HepG2 (cell line): Measurements from ENCODE around the gene IL6R. TPM values are rescaled to one million over a fixed set of nuclear protein-coding genes. Genes with fewer than 3 reads are reported as not detected.
A peak's percentile ranks its signal among the peaks of the same experiment; 100 is the strongest.

Source experiments
- EZH2 ChIP-seq: conservative IDR thresholded peaks from 2 replicates; pipeline ENCODE4 v1.6.1; 2012; ENCODE audit warnings: mild to moderate bottlenecking, low read depth, low read length, moderate library complexity
- FOXP1 ChIP-seq, 2 experiments: fragments of 450-650 bp in 1 of 2; IDR thresholded peaks; 2 replicates each; pipeline ENCODE4 v1.6.1; 2017 to 2018; ENCODE audit warnings: antibody characterized with exemption in 1 of 2
- GATA4 ChIP-seq: sonication (generic); IDR thresholded peaks from 2 replicates; pipeline ENCODE4 v1.6.1; 2016; ENCODE audit warnings: antibody characterized with exemption, low read depth, borderline replicate concordance
- GATAD1 ChIP-seq: IDR thresholded peaks from 2 replicates; pipeline ENCODE4 v1.6.1; 2016; ENCODE audit warnings: missing genetic modification reagents, missing compliant biosample characterization
- GPN1 ChIP-seq: sonication (generic); formaldehyde crosslinking; IDR thresholded peaks from 2 replicates; pipeline ENCODE4 v1.5.1; 2020; ENCODE audit warnings: missing genetic modification reagents, borderline replicate concordance
- HCFC1 ChIP-seq: fragments of 150-350 bp; IDR thresholded peaks from 2 replicates; pipeline ENCODE4 v1.6.1; 2014; ENCODE audit warnings: low read depth, low read length
- HOXA3 ChIP-seq: sonication (generic); formaldehyde crosslinking; IDR thresholded peaks from 2 replicates; pipeline ENCODE4 v1.5.0; 2020; ENCODE audit warnings: missing genetic modification reagents
- IRF2 ChIP-seq: IDR thresholded peaks from 2 replicates; pipeline ENCODE4 v1.6.1; 2018; ENCODE audit warnings: missing genetic modification reagents, missing compliant biosample characterization
- JUNB ChIP-seq: sonication (generic); formaldehyde crosslinking; IDR thresholded peaks from 2 replicates; pipeline ENCODE4 v1.8.0; 2022; ENCODE audit warnings: missing genetic modification reagents, mild to moderate bottlenecking, borderline replicate concordance
- KAT7 ChIP-seq: IDR thresholded peaks from 2 replicates; pipeline ENCODE4 v1.6.1; 2018; ENCODE audit warnings: borderline replicate concordance, missing compliant biosample characterization
- KDM5A ChIP-seq: fragments of 200-600 bp; sonication (generic); IDR thresholded peaks from 2 replicates; pipeline ENCODE4 v1.7.0; 2018; ENCODE audit warnings: antibody characterized with exemption, mild to moderate bottlenecking, low read length, borderline replicate concordance
- MED1 ChIP-seq: sonication (generic); formaldehyde crosslinking; IDR thresholded peaks from 2 replicates; pipeline ENCODE4 v1.4.0; 2020; ENCODE audit warnings: missing genetic modification reagents
- POLR2AphosphoS2 ChIP-seq: IDR thresholded peaks from 2 replicates; pipeline ENCODE4 v1.6.1; 2011; ENCODE audit warnings: low read depth, low read length, improper control_type of control experiment
- SCMH1 ChIP-seq: sonication (generic); formaldehyde crosslinking; IDR thresholded peaks from 2 replicates; pipeline ENCODE4 v1.9.0; 2021; ENCODE audit warnings: missing genetic modification reagents, mild to moderate bottlenecking, borderline replicate concordance
- SMC3 ChIP-seq: IDR thresholded peaks from 2 replicates; pipeline ENCODE4 v1.6.1; 2011; ENCODE audit warnings: low read length, improper control_type of control experiment
- TCF7 ChIP-seq: sonication (generic); IDR thresholded peaks from 2 replicates; pipeline ENCODE4 v1.6.1; 2016; ENCODE audit warnings: antibody characterized with exemption, low read depth
- TERF1 ChIP-seq: sonication (generic); formaldehyde crosslinking; IDR thresholded peaks from 2 replicates; pipeline ENCODE4 v1.8.0; 2022; ENCODE audit warnings: mild to moderate bottlenecking, missing genetic modification reagents, moderate library complexity
- USF2 ChIP-seq, 2 experiments: sonication (generic) in 1 of 2; formaldehyde crosslinking in 1 of 2; IDR thresholded peaks; 2 replicates each; pipeline versions ENCODE4 v1.5.1 to v1.6.1; 2011 to 2020; ENCODE audit warnings: borderline replicate concordance in 1 of 2, low read depth in 1 of 2, low read length in 1 of 2, mild to moderate bottlenecking in 1 of 2, missing genetic modification reagents in 1 of 2, moderate library complexity in 1 of 2
- ZBTB8A ChIP-seq: sonication (generic); formaldehyde crosslinking; IDR thresholded peaks from 2 replicates; pipeline ENCODE4 v1.4.0; 2020; ENCODE audit warnings: mild to moderate bottlenecking, low read depth, missing genetic modification reagents, borderline replicate concordance
- ZFAT ChIP-seq: sonication (generic); formaldehyde crosslinking; conservative IDR thresholded peaks from 2 replicates; pipeline ENCODE4 v1.8.1; 2023; ENCODE audit warnings: missing genetic modification reagents, inconsistent platforms
- ZFP90 ChIP-seq: sonication (generic); formaldehyde crosslinking; IDR thresholded peaks from 2 replicates; pipeline ENCODE4 v1.8.0; 2022; ENCODE audit warnings: missing genetic modification reagents, mild to moderate bottlenecking, inconsistent platforms, borderline replicate concordance
- ZNF326 ChIP-seq: sonication (generic); formaldehyde crosslinking; IDR thresholded peaks from 2 replicates; pipeline ENCODE4 v1.4.0; 2020; ENCODE audit warnings: missing genetic modification reagents, borderline replicate concordance
- ZNF619 ChIP-seq: sonication (generic); formaldehyde crosslinking; IDR thresholded peaks from 2 replicates; pipeline ENCODE4 v1.4.0; 2020; ENCODE audit warnings: mild to moderate bottlenecking, missing genetic modification reagents
- ZNF710 ChIP-seq: sonication (generic); formaldehyde crosslinking; IDR thresholded peaks from 2 replicates; pipeline ENCODE4 v1.5.0; 2020; ENCODE audit warnings: mild to moderate bottlenecking, missing genetic modification reagents, borderline replicate concordance
- ZNF775 ChIP-seq: sonication (generic); formaldehyde crosslinking; IDR thresholded peaks from 2 replicates; pipeline ENCODE4 v1.4.0; 2020; ENCODE audit warnings: missing genetic modification reagents, mild to moderate bottlenecking, moderate library complexity, borderline replicate concordance
- polyA plus RNA-seq, 8 experiments: library from polyadenylated mRNA; depleted of rRNA in 3 of 8; stranded (reverse) in 7 of 8; unstranded in 1 of 8; fragments of >200 nt; fragmentation: Illumina TruSeq in 4 of 8; extraction: Trizol in 4 of 8; gene quantifications; 2 replicates each; pipeline versions ENCODE4 v1.2.1 to v1.2.3, GENCODE V29; 2011 to 2016; ENCODE audit warnings: low read depth in 4 of 8, missing spikeins in 1 of 8, mixed read lengths in 1 of 8; ENCODE audit not compliant: insufficient read depth in 1 of 8
- total RNA-seq, 5 experiments: library from RNA; depleted of rRNA; stranded (reverse); fragments of >200 nt; fragmentation: Illumina TruSeq; extraction: Trizol; gene quantifications; 2 replicates each; pipeline ENCODE4 v1.2.3, GENCODE V29; 2016; ENCODE audit warnings: low read depth in 1 of 5

The IL6R gene
- total and polyA plus RNA-seq, 2 of the 13 experiments (the other 11 are each of a cell fraction or from before 2014, with no cell fraction given): 5.0 to 24.5 TPM

GRCh38 chr1:154404984-154405746 is at the start of gene IL6R (continued):
- TF ChIP-seq MED1 (peak; percentile 54; the same call in 1 of the 2 replicates), ZFAT (CRISPR knock-in tag) (no peak), POLR2AphosphoS2 (no peak), TCF7 (0 out of 2 replicates have a peak, but pooled peaks have one; percentile 8), ZNF710 (CRISPR knock-in tag) (no peak), SCMH1 (CRISPR knock-in tag) (no peak), IRF2 (CRISPR knock-in tag) (0 out of 2 replicates have a peak, but pooled peaks have one; percentile 44), KAT7 (CRISPR knock-in tag) (no peak), ZFP90 (CRISPR knock-in tag) (no peak), USF2 (IDR thresholded peaks at IDR 0.05; ENCODE audit: low read depth, low read length) (no peak), USF2 (CRISPR knock-in tag; IDR thresholded peaks at IDR 0.05; ENCODE audit: borderline replicate concordance) (no peak), KDM5A (no peak), HCFC1 (no peak), ZBTB8A (CRISPR knock-in tag) (no peak; the same call in 1 of the 2 replicates), FOXP1 (IDR thresholded peaks at IDR 0.05) (no peak), FOXP1 (CRISPR knock-in tag; IDR thresholded peaks at IDR 0.05) (peak; percentile 27), ZNF619 (CRISPR knock-in tag) (0 out of 2 replicates have a peak, but pooled peaks have one; percentile 54), JUNB (CRISPR knock-in tag) (no peak), GATAD1 (no peak), GPN1 (CRISPR knock-in tag) (no peak), HOXA3 (CRISPR knock-in tag) (peak; percentile 72), GATA4 (no peak), ZNF775 (CRISPR knock-in tag) (no peak), EZH2 (no peak), SMC3 (peak; percentile 23; the same call in 1 of the 2 replicates), ZNF326 (CRISPR knock-in tag) (no peak), TERF1 (CRISPR knock-in tag) (no peak)
